ENCODE results near the gene SLC35F3.

The SLC35F3 gene

DNA sequence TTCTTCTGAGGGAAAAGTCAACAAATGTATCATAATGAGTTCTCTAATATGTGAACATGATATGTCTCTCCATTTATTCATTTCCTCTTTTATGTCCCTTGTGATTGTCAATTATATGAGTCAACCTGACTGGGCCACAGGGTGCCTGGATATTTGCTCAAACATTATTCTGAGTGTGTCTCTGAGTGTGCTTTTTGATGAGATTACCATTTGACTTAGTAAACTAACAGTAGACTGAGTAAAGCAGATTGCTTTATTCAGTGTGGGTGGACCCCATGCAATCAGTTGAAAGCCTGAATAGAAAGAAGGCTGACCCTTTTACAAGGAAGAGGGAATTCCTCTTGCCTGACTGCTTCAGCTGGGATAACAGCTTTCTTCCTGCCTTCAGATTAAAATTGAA is 142.6 kb downstream of the SLC35F3 start:
- no peak for DNase-seq

DNA sequence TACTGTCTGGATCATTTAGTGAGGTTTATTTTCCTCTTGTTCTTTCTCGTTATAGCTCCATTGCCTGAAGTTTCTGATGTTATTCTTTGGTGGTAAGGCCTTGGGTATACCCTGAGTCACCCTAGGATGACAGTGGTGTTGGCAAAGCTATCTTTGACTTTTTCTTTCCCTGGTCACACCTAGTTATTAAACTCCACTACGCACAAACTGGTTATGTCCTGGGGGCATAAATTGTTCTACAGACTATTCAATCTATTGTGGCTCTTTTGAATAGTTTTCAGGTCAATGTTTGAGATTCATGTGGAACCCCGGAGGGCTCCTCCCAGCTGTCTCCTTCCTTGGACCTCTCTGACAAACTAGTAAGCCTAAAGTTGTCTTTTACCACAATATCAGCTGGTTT is 157.7 kb downstream of the SLC35F3 start:
- no peak for DNase-seq

DNA sequence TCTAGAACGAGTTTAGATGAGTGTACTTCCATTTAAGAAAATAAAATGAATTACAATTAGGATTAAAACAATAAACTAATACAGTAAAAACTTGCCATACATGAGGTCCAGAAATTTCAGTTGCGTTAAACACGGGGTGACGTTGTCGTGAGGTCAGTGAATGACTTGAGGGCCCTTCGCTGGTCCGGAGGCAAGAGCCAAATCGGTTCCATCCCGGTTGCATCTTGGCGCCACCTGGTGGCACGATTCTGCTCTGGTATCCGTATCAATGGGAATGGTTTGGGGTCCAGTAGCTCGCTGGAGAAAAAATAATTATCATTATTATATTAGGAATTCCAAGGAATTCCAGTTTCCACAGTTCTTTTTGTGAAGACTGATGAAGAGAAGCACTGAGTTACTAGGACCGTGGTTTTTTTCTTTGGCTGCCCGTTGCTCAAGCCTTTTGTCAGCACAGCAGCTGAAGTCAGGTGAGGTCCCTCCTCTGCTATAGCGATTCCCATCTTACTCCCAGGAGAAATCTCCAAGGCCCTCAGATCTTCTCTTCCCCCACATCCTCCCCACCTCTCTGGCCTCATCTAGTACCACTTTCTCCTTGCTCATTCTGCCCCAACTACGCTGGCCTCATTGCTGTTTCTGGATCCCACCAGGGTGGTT is 161.4 kb downstream of the SLC35F3 start:
- DNase-seq, result peak; percentile 59

DNA sequence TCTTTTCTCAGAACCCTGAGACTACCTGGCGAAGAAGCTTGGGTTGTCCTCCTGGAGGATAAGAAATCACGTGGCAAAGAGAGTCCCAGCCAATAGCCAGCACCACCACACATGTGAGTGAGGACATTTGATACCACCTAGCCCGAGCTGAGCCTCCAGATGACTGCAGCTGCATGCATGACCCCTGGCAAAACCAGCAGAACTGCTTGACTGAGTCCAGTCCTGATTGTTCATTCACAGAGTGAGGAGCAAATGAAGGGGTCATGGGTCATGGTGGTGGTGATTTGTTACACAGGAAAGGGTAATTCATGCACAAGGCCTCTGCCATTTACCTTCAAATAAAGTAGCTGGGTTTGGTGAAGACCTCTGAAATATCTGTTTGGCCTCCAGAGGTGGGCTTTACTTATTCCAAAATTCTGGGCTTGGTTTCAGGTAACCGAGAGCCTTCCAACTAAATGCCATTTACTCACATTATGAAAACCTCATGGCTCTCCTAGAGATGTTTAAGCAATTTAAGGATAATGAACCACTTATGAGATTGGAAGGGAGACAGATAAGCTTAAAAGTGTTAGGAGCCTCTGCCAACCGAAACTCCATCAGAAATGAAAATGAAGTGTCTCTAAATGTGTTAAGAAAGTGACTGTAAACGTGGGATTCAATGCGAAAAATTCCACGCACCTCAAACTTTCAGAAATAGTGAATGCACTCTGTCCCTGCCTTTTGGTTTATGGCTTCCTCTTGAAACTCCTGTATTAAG is 163.3 kb downstream of the SLC35F3 start:
- no peak for DNase-seq

GRCh38 chr1:234069760-234070159 is 165.3 kb downstream of the SLC35F3 start:
- no peak for DNase-seq

DNA sequence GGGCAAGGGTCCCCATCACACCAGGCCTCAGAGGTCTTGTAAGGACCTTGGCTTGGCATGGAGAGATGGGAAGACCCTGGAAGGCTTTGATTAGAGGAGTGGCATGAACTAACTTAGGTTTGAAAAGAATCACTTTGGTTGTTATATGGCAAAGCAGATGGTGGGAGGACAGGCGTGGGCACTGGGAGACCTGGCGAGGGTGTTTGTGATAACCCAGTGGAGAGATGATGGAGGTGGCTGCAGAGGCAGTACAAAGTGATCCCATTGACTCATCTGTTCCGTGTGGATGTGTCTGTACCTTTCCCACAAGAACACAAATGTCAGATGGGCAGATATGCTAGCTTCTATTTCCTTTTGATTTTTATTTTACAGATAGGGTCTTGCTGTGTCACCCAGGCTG is 168.3 kb downstream of the SLC35F3 start:
- DNase-seq, result no peak

- DNase-seq, result no peak
Measured at GRCh38 chr1:234078143-234078542, 173.7 kb downstream of the SLC35F3 start.

DNA sequence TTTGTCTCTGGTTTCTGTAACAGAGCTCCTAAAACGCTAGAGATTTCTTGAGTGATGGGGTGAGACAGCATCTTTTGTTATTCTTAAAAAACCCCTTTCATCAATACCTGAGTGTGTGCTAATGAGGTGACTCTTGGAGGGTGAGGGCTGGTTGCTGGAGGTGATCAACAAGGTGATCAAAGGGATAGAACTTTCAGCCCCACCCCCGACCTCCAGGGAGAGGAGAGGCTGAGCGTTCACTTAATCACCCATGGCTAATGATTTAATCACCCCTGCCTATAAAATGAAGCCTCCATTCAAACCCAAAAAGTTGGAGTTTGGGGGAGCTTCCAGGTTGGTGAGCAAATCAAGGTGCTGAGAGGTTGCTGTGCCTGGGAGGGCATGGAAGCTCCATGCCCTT is 175.4 kb downstream of the SLC35F3 start:
- no peak for DNase-seq

- DNase-seq, result no peak
Measured at GRCh38 chr1:234083460-234083859, 179.0 kb downstream of the SLC35F3 start.

- no peak for DNase-seq
Measured at GRCh38 chr1:234089396-234089795, 184.9 kb downstream of the SLC35F3 start.

DNA sequence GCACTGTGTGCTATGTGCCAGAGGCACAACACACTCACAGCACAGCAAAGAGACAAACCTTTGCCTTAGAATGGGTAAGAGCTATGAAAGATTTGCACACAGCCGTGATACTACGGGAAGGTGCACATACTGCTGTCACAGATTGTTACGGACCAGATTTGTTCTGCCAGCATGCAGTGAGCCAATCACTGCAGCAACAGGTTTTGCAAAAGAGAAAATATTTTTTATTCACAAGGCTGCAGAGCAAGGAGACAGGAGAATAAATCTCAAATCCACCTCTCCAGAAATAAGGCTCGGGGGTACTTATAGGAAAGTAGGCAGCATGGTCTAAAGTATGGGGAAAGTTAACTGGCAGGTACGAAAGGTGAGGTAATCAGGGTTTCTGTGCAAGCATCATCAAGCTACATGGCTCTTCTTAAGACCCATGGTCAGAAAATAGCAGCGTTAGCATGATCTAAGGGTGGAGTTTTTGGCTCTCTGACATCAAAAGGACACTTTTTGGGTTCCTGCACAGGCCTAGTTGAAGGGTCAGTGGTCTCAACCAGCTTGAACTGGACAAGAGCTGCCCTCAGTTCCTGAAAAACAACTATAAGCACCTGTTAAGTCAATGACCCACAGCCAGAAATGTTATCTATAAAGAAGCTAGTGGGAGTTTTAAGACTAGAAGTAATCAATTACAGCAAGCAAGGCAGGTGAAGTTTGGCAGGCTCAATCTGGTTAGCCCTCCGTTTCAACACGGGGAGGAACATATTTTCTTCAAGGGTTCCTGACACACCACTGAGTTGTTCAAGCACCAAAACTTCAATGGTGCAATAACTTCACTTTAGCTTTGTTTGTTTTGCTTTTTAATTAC is 186.0 kb downstream of the SLC35F3 start:
- DNase-seq, result no peak

- DNase-seq, result no peak
Measured at GRCh38 chr1:234091065-234091401, 186.6 kb downstream of the SLC35F3 start.

DNA sequence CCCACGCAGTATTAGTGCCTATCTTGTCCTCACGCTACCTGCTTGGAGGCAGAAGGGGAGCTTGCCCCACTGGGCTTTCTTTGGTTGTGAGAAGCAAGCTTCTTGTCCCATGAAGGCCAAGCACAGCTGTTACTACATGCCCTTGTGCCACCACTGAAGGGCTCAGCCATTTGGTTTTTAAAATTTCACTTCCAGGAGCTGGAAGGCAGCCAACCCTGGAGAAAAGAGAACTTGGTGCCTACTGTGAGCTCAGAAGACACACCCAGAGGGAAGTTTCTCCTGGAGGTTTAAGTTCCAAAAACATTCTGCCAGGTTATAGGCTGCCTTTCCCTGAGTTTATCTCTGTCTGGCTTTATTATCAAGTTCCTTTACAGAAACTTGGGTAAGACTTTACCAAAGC is 187.4 kb downstream of the SLC35F3 start:
- no peak for DNase-seq

- no peak for DNase-seq
Measured at GRCh38 chr1:234093107-234093506, 188.6 kb downstream of the SLC35F3 start.

GRCh38 chr1:234093741-234094140 is 189.3 kb downstream of the SLC35F3 start:
- DNase-seq, result no peak

- DNase-seq, result no peak
Measured at GRCh38 chr1:234094172-234094571, 189.7 kb downstream of the SLC35F3 start.

GRCh38 chr1:234096161-234096770 is 191.8 kb downstream of the SLC35F3 start:
- no peak for DNase-seq

DNA sequence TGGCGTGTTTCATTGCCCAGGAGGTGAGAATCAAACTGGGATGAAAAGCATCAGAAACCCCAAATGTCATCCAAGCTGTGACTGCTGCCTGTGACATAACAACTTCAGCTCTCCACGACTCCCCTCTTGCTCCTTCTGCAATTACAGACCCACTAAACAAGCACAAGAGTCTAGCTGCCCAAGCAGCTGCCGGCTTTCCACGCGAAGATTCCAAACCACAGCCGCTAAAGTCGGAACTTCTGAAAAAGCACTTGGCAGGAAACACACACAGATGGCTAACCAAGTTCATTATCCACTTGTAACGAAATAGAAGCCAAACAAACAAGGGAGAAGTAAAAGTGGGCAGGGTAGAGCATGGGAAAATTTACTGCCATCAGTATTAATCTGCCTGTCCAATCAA is 198.1 kb downstream of the SLC35F3 start:
- no peak for DNase-seq

DNA sequence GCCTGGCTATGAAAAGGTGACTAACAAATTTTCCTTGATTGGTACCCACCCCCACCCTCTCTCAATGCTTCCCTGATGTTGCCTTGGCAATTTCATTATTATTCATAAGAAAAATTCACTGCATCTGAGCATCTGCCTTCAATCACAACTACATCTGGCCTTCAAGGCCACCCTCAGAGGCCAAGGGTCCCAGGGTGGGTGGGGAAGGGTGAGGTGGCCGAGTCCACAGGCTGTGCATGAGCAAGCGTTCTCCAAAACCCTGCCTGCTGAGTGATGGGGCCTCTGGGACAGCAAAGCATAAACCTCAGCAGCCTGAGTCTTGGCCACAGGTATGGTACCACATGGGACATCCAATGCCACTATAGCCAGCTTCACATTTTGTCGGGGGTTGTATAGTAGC is 198.7 kb downstream of the SLC35F3 start:
- no peak for DNase-seq

GRCh38 chr1:234106032-234106431 is 201.6 kb downstream of the SLC35F3 start:
- DNase-seq, result no peak

DNA sequence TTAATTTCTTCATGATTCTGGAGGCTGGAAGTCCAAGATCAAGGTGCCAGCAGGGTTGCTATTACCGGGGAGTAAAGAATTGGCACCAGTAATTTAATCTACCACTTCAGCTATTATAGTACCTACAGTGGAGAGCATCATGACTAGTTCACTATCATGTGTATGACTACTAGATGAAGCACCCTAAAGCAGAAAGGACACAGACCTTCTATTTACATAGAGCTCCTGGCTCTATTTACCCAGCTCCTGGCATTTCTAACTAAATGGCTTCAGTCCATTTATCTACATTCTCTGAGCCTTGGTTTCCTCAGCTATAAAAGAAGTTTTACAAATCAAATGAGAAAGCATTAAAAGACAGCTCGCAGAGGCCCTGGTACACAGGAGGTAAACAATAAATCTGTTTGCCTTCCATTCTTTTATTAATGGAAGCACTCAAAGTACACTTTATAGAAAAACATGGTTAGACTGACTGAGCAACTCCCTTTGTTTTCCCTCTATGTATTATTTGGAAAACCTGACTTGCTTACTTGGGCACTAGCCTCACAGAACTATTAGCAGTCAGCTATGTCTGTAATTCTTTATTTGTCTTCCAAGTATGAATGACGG is 203.0 kb downstream of the SLC35F3 start:
- DNase-seq, result no peak

- DNase-seq, result no peak
Measured at GRCh38 chr1:234108921-234109320, 204.4 kb downstream of the SLC35F3 start.

- no peak for DNase-seq
Measured at GRCh38 chr1:234109840-234110239, 205.4 kb downstream of the SLC35F3 start.

Measured in CD4-positive, alpha-beta T cell treated with Interleukin-15 for 1 hour (primary cell).